GM18505 (cell line): ENCODE measurements around the gene GLI3.

Experiments
- ATAC-seq: cut with Tn5 transposase; IDR thresholded peaks from one replicate; pipeline ENCODE4 v1.9.1; 2021; ENCODE audit not compliant: unreplicated experiment
- POLR2A ChIP-seq: IDR thresholded peaks from 4 replicates; pipeline ENCODE4 v1.6.1; 2011; ENCODE audit warnings: borderline replicate concordance; ENCODE audit not compliant: insufficient read depth, insufficient read length; ENCODE audit errors: extremely low read depth

The GLI3 gene

GRCh38 chr7:42033480-42033879 lies 203.5 kb downstream of the GLI3 start:
- no peak for ATAC-seq
- TF ChIP-seq POLR2A: no peak

GRCh38 chr7:42029405-42029804 lies 207.6 kb downstream of the GLI3 start:
- no peak for ATAC-seq

GRCh38 chr7:42027521-42027920 lies 209.5 kb downstream of the GLI3 start:
- no peak for TF ChIP-seq POLR2A
- ATAC-seq: no peak

More at GRCh38 chr7:42029405-42029804, 207.6 kb downstream of the GLI3 start:
- no peak for TF ChIP-seq POLR2A

GRCh38 chr7:42026622-42027197 lies 210.3 kb downstream of the GLI3 start:
- no peak for TF ChIP-seq POLR2A
- ATAC-seq: no peak

- ATAC-seq: no peak
- no peak for TF ChIP-seq POLR2A
These were observed 211.2 kb downstream of the GLI3 start for GRCh38 chr7:42025635-42026375.

GRCh38 chr7:42024537-42024936 lies 212.5 kb downstream of the GLI3 start:
- no peak for TF ChIP-seq POLR2A
- ATAC-seq: no peak

GRCh38 chr7:42023262-42023661 lies 213.7 kb downstream of the GLI3 start:
- no peak for ATAC-seq
- TF ChIP-seq POLR2A: no peak

- no peak for ATAC-seq
- no peak for TF ChIP-seq POLR2A
These were observed 214.2 kb downstream of the GLI3 start for GRCh38 chr7:42022791-42023190.

- TF ChIP-seq POLR2A: no peak
- no peak for ATAC-seq
These were observed 215.0 kb downstream of the GLI3 start for GRCh38 chr7:42022056-42022455.

GRCh38 chr7:42021631-42022030 lies 215.4 kb downstream of the GLI3 start:
- no peak for ATAC-seq
- no peak for TF ChIP-seq POLR2A

GRCh38 chr7:42020061-42020460 lies 216.9 kb downstream of the GLI3 start:
- TF ChIP-seq POLR2A: no peak
- no peak for ATAC-seq

GRCh38 chr7:42017349-42017986 lies 219.5 kb downstream of the GLI3 start:
- no peak for TF ChIP-seq POLR2A
- ATAC-seq: no peak

- no peak for ATAC-seq
These were observed 220.5 kb downstream of the GLI3 start for GRCh38 chr7:42016517-42016916.

More at GRCh38 chr7:42016517-42016916, 220.5 kb downstream of the GLI3 start:
- no peak for TF ChIP-seq POLR2A
